Fibroblast of peridontal ligament (primary cell): Measurements from ENCODE around the gene PTPRU.
"Not testable (repeated sequence)": the region's sequence is repeated elsewhere in the genome, so short reads cannot be mapped to it uniquely, and the experiment has no call there.

Source experiments
- DNase-seq: peaks from one replicate; pipeline ENCODE4 v3.0.0-alpha.2; 2010; ENCODE audit errors: extremely low read depth

Gene PTPRU

DNA sequence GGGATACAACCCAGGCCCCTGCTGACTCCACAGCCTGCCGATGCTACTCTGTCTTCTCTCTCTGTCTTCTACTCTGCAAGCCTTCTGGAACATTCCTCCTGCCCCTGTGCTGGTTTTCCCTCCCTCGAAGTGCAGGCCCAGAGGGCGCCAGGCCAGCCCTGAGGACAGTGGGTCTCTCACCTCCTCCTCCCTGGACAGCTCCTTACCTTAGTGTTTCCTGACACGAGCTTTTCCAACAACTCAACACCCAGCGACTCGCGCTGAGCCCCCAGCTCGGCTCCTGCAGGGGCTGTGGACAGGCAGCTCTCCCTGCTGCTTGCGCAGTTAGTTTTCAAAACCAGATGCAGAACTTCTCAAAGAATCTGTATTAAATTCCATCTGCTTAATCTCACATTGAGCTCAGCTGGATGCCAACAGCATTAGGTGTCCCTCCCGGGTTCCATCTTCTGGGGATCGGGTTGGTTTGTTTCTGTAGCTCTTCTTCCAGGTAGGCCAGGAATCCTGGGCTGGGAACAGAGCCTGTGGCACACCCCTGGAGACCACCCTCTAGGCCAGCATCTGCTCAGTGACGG is 54.2 kb downstream of the PTPRU start:
- no peak for DNase-seq

DNA sequence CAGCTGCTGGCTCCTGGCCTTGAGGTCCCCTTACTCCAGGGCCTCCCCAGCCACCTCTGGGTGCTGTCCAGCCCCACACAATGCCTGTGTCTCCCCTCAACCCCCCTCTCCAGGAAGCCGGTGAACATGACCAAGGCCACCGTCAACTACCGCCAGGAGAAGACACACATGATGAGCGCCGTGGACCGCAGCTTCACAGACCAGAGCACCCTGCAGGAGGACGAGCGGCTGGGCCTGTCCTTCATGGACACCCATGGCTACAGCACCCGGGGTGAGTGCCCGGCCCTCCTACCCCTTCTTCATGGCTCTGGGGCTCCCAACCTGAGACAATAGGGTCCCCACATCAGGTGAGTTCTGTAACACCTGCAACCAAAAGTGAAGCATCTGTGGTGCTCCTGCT is 55.4 kb downstream of the PTPRU start:
- no peak for DNase-seq

GRCh38 chr1:29292344-29292743 is 56.0 kb downstream of the PTPRU start:
- no peak for DNase-seq

DNA sequence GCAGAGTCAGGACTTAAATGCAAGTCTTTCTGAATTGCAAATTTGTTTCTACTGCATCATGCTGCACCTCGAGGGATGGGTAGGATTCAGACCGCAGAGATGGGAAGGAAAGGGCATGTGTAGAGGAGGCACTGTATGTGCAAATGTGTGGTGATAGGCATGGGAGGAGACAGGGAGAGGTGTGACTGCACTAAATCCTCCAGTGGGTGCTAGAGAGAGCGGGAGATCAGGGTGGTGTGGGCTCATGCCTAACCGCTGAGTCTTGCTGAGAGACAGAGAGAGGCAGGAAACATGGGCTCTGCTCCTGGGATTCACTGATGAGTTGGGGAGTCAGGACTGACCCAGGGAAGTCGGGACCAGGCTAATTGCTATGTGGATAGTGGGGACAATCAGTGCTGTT is 61.1 kb downstream of the PTPRU start:
- DNase-seq = no peak

- no peak for DNase-seq
These were observed 61.9 kb downstream of the PTPRU start for GRCh38 chr1:29298246-29298645.

DNA sequence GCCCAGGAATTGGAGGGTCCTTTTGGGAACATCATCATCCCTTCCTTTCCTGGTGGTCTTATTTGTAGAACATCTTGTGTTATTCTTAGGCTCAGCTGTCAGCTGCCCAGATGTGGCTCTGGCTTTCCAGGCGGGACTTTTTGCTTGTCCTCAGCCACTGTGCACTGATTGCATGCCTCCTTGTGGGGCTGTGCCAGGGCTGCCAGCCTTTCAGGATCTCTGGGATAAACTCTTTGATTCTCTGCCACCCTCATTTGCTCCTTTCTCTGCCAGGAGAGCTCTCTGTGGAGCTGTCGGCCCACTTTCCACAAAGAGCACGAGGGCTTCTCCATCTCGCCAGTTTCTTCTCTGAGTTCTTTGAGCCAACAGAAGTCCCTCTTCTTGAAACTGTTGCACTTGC is 63.1 kb downstream of the PTPRU start:
- DNase-seq = no peak

DNA sequence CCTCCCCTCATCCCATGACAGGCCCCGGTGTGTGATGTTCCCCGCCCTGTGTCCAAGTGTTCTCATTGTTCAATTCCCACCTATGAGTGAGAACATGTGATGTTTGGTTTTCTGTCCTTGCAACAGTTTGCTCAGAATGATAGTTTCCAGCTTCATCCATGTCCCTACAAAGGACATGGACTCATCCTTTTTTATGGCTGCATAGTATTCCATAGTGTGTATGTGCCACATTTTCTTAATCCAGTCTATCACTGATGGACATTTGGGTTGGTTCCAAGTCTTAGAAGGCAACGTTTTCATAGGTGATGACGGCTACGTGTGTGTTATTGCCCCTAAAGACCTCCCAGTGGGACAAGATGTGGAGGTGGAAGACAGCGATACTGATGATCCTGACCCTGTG is 65.4 kb downstream of the PTPRU start:
- not testable (repeated sequence) for DNase-seq

DNA sequence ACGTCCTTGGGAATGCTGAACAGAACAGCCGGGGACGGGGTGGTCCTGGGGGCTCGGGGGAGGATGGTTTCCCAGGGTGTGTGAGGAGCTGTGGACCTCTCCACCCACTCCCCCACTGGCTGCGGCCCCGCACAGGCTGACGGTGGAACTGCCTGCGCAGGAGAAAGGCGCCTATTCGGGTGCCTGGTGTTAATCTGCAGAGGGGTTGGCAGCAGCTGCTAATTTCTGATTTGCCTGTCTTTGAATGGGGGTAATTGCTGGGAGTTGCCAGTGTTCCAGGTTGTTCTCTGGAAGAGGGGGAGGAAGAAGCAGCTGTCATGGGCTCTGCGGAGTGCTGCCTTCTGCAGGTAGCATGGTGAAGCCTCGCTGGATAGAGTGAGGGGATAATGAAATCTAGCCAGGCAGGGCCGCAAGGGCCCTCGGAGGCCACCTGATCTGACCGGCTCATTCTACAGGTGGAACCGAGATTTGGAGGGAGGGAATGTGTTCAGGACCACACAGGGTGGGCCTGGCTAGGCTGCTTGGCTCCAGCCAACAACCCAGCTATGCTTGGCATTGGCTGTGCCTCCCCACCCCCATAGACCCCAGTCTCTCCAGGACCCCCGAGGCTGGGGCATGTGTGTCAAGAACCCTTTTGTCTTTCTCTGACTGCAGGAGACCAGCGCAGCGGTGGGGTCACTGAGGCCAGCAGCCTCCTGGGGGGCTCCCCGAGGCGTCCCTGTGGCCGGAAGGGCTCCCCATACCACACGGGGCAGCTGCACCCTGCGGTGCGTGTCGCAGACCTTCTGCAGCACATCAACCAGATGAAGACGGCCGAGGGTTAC is 67.1 kb downstream of the PTPRU start:
- DNase-seq = no peak

DNA sequence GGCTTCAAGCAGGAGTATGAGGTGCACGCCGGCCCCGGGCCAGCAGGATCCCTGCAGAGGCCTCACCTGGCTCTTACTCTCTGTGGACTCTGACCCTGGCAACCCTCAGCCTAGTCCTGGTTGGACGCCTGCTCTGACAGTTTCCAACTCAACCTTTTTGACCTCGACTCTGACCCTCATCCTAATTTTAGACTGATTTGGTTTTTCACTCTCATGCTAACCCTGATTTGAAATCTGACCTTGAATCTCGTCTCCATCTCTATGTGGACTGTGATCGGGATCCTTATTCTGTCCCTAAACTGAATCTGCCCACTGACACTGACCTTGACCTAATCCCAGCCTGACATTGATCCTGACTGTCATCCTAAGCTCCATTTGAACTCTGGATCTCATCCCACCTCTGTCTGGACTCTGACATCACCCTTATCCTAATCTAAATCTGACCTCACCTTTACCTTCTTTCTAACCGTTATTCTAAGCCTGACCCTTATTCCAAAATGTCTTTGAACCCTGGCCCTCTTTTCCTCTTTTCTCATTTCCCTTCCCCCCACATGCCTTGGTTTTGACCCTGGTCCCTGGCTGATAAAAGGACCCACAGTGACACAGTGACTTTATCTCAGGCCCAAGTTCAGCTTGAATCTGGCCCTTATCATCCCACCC is 67.8 kb downstream of the PTPRU start:
- no peak for DNase-seq

DNA sequence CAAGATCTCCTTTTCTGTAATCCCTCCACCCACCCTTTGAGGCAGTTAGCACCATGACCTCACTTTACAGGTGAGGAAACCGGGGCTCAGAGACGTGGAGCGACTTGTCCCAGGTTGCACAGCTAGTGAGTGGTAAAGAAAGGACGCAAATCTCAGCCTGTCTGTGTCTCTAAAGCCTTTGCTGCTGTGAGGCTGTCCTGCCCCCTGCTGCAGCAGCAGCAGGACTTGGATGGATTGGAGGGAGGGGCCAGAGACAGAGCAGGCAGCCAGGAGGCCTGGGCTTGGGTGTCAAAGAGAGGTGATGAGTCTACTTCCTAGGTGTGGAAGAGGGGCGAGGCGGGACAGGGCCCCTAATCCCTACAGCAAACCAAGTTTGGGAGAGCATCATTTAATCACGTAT is 69.6 kb downstream of the PTPRU start:
- DNase-seq = no peak

- DNase-seq = no peak
These were observed 70.3 kb downstream of the PTPRU start for GRCh38 chr1:29306471-29307140.

GRCh38 chr1:29309075-29309474 is 72.8 kb downstream of the PTPRU start:
- DNase-seq = no peak

DNA sequence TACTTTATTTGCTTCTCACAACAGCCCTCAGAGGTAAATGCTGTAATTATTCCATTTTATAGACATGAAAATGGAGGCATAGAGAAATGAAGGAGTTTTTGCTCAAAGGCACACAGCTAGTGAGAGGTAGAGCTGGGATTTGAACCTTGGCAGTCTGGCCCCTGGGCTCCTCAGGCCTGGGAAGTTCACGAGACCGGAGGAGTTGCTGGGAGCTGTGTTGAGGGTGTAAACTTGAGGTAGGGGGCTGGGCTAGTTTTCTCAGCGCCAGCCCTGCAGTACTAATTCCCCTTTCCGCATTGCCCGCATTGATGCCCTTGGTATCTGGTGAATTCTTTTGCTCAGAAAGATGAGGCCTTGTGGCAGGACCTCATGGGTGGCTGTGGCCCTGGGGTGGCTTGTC is 73.3 kb downstream of the PTPRU start:
- DNase-seq = no peak

- DNase-seq = no peak
These were observed 74.4 kb downstream of the PTPRU start for GRCh38 chr1:29310616-29311180.

DNA sequence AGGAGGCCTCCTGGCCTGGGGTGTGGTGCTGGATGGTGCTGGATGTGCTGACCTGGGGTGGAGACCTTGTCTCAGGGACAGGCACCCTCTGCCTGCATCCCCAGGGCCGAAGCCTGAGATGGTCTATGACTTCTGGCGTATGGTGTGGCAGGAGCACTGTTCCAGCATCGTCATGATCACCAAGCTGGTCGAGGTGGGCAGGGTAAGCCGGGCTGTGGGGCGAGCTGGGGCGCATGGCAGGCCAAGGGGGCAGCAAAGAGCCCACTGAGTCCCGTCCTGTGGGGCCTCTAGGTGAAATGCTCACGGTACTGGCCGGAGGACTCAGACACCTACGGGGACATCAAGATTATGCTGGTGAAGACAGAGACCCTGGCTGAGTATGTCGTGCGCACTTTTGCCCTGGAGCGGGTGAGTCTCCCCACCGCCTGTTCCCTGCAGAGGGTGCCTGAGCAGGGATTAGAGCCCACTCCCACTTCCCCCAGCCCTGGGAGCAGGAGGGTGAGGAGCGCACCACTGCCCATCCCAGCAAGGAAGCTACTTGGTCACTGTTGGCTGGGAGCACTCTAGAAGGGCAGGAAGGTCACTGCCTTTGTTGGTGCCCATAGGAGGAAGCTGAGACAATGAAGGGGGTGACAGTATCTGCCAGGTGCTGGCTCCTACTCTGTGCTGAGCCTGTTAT is 75.2 kb downstream of the PTPRU start:
- no peak for DNase-seq

DNA sequence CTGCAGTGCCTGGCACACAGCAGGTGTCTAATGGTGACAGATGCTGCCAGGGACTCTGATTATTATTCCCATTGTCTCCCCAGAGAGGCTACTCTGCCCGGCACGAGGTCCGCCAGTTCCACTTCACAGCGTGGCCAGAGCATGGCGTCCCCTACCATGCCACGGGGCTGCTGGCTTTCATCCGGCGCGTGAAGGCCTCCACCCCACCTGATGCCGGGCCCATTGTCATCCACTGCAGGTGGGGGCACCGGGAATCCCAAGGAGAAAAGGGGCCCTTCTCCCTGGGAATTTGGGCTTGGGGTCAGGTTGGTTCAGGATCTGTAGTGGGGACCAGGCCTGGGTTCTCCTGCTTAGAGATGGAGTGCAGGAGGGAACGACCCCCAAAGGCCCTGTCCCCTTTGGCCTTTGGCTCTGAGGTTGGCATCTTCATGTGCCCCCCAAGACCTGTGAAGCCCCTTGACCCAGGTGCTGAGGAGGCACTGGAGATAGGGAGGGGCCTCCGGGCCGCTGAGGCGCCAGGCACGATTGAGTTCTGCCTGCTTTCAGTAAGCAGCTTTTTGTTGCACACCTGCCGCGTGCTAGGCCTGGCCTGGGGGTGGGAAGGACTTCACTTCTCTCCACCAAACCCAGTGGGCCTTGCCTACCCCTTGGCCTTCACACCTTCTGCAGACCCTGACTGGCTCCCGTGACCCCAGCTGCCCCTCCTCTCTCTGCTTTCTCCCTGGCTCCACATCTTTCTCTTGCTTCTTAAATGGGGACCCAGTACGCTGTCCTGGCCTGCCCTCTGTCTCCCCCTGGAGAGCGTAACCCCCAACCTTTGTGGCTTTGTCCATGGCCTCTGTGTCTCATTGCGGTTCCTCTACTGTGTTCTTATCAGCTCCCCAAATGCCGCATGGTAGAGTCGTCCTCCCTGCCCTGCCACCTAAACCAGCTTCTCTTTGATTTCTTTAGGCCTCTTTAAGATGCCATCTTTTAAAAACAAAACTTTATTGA is 76.4 kb downstream of the PTPRU start:
- no peak for DNase-seq

- not testable (repeated sequence) for DNase-seq
These were observed 78.4 kb downstream of the PTPRU start for GRCh38 chr1:29314685-29315084.

DNA sequence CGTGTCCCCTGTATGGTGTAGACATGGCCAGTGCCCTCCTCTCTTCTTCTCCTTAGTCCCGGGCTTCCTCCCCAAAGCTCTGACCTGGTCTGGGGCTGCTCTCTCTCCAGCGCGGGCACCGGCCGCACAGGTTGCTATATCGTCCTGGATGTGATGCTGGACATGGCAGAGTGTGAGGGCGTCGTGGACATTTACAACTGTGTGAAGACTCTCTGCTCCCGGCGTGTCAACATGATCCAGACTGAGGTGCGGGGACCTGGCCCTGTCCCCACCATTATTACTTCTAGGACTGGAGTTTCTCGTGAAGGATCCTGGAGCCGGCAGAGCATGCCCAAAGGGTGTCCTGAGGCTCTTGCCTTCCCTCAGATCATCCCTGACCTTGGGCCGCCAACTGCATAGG is 78.9 kb downstream of the PTPRU start:
- no peak for DNase-seq

DNA sequence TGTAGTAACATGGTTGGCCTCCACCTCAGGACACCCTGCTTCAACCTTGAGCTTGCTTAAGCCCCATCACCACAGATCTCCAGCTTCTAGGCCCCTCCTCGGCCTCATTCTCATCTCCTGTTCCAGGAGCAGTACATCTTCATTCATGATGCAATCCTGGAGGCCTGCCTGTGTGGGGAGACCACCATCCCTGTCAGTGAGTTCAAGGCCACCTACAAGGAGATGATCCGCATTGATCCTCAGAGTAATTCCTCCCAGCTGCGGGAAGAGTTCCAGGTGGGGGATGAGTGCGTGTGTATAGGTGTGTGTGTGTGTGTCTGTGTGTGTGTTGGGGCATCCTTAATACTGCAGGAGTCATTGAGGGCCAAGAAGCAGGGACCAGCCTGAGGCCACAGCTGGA is 79.6 kb downstream of the PTPRU start:
- no peak for DNase-seq
